HepG2 (cell line): ENCODE results near the gene GMEB2. TPM values are rescaled to one million over a fixed set of nuclear protein-coding genes. Genes with fewer than 3 reads are reported as not detected.

ENCODE experiments used
- ATAC-seq: fragments of 200-7000 bp; cut with Tn5 transposase; 3 replicates; pipeline ENCODE4 v1.9.1; 2020; ENCODE audit warnings: mild to moderate bottlenecking, moderate library complexity
- BruUV-seq: library from RNA; stranded (reverse); fragments of 400-500 nt; replicated peaks from 2 replicates; lab custom pipeline; 2021; lab: Mats Ljungman, UMichigan
- CTCF ChIA-PET: fragments of 300-600 bp; formaldehyde crosslinking; extraction: SDS; loops from one replicate; lab custom pipeline; 2021; ENCODE audit warnings: low total read pairs, inconsistent platforms, low intra/inter-chr PET ratio; lab: Yijun Ruan, JAX
- POLR2A ChIA-PET: fragments of 350-600 bp; sonication (Branson Sonifier 250); formaldehyde crosslinking; loops from one replicate; lab custom pipeline; 2020; ENCODE audit warnings: antibody characterized with exemption, inconsistent platforms; lab: Yijun Ruan, JAX
- DNase-seq: peaks from one replicate; pipeline ENCODE4 v3.0.0-alpha.2; 2015; ENCODE audit warnings: low spot score
- FAIRE-seq: peaks from 3 replicates; lab custom pipeline; 2011; peaks lifted over from hg19 to GRCh38; lab: Jason Lieb, UNC
- H2AFZ ChIP-seq: one replicate; pipeline ENCODE4 v1.6.1; 2011; ENCODE audit warnings: low read length, inconsistent platforms
- H3K27ac ChIP-seq: fragments of 300-600 bp; 3 replicates; pipeline ENCODE4 v1.8.0; 2011; ENCODE audit warnings: mixed run types, mild to moderate bottlenecking, mixed read lengths, low read length, inconsistent platforms; ENCODE audit not compliant: insufficient read depth; ENCODE audit errors: extremely low read length
- H3K27me3 ChIP-seq, 2 experiments: fragments of 200-600 bp in 1 of 2; 2 replicates in 1 of 2; 3 replicates in 1 of 2; pipeline versions ENCODE4 v1.6.0 to v1.8.0; 2011; ENCODE audit warnings: low read length in 2 of 2, mild to moderate bottlenecking in 2 of 2, moderate library complexity in 2 of 2, inconsistent platforms in 1 of 2; ENCODE audit not compliant: insufficient read depth in 2 of 2, control insufficient read depth in 1 of 2
- H3K36me3 ChIP-seq, 2 experiments: fragments of 200-600 bp in 1 of 2; replicated peaks in 1 of 2; 2 replicates in 1 of 2; 3 replicates in 1 of 2; pipeline versions ENCODE4 v1.5.1 to v1.8.0; 2011; ENCODE audit warnings: low read length in 2 of 2, inconsistent platforms in 1 of 2; ENCODE audit not compliant: insufficient read depth in 2 of 2, control insufficient read depth in 1 of 2
- H3K4me1 ChIP-seq: 2 replicates; pipeline ENCODE4 v1.5.1; 2012; ENCODE audit warnings: low read length, inconsistent platforms; ENCODE audit not compliant: insufficient read depth
- H3K4me2 ChIP-seq: 2 replicates; pipeline ENCODE4 v1.6.0; 2011; ENCODE audit warnings: low read depth, low read length, inconsistent platforms
- H3K4me3 ChIP-seq, 3 experiments: fragments of 200-600 bp in 1 of 3; sonication (generic), shearing (Covaris generic) in 1 of 3; replicated peaks in 1 of 3; 2 replicates each; pipeline ENCODE4 v1.5.1; 2011 to 2016; ENCODE audit warnings: low read length in 3 of 3, inconsistent platforms in 2 of 3, low read depth in 2 of 3, mild to moderate bottlenecking in 2 of 3, control low read depth in 1 of 3, mixed read lengths in 1 of 3; ENCODE audit not compliant: insufficient read depth in 1 of 3
- H3K79me2 ChIP-seq: one replicate; pipeline ENCODE4 v1.6.1; 2011; ENCODE audit warnings: low read length, inconsistent platforms; ENCODE audit not compliant: insufficient read depth
- H3K9ac ChIP-seq: 2 replicates; pipeline ENCODE4 v1.6.0; 2011; ENCODE audit warnings: mild to moderate bottlenecking, low read depth, low read length, inconsistent platforms; ENCODE audit not compliant: insufficient read depth
- H3K9me3 ChIP-seq: 2 replicates; pipeline ENCODE4 v1.5.1; 2012; ENCODE audit warnings: mild to moderate bottlenecking, low read length
- H4K20me1 ChIP-seq: 2 replicates; pipeline ENCODE4 v1.6.0; 2011; ENCODE audit warnings: inconsistent platforms, mild to moderate bottlenecking, low read length, moderate library complexity; ENCODE audit not compliant: insufficient read depth
- HNF4G ChIP-seq, 2 experiments: sonication (generic) in 1 of 2; formaldehyde crosslinking in 1 of 2; IDR thresholded peaks; 2 replicates each; pipeline versions ENCODE4 v1.4.0 to v1.6.1; 2011 to 2020; ENCODE audit warnings: borderline replicate concordance in 2 of 2, low read depth in 2 of 2, mild to moderate bottlenecking in 2 of 2, low read length in 1 of 2, missing genetic modification reagents in 1 of 2, moderate library complexity in 1 of 2
- KLF16 ChIP-seq, 2 experiments: sonication (generic) in 1 of 2; formaldehyde crosslinking in 1 of 2; IDR thresholded peaks; 2 replicates each; pipeline versions ENCODE4 v1.6.1 to v1.8.0; 2016 to 2023; ENCODE audit warnings: missing genetic modification reagents in 2 of 2, missing compliant biosample characterization in 1 of 2
- NFRKB ChIP-seq: fragments of 450-650 bp; IDR thresholded peaks from 2 replicates; pipeline ENCODE4 v1.6.1; 2017
- RARA ChIP-seq: IDR thresholded peaks from 2 replicates; pipeline ENCODE4 v1.6.1; 2016; ENCODE audit warnings: missing genetic modification reagents, missing compliant biosample characterization
- SP4 ChIP-seq: sonication (generic); formaldehyde crosslinking; IDR thresholded peaks from 2 replicates; pipeline ENCODE4 v1.8.1; 2023; ENCODE audit warnings: mild to moderate bottlenecking, missing genetic modification reagents
- TCF7L2 ChIP-seq: IDR thresholded peaks from 2 replicates; pipeline ENCODE4 v1.6.1; 2011; ENCODE audit warnings: mild to moderate bottlenecking, low read depth, low read length, moderate library complexity
- ZNF230 ChIP-seq: sonication (generic); formaldehyde crosslinking; IDR thresholded peaks from 2 replicates; pipeline ENCODE4 v1.4.0; 2020; ENCODE audit warnings: mild to moderate bottlenecking, missing genetic modification reagents
- ZNF430 ChIP-seq: sonication (generic); formaldehyde crosslinking; IDR thresholded peaks from 2 replicates; pipeline ENCODE4 v1.9.0; 2021; ENCODE audit warnings: mild to moderate bottlenecking, missing genetic modification reagents
- ZNF460 ChIP-seq: sonication (generic); formaldehyde crosslinking; IDR thresholded peaks from 2 replicates; pipeline ENCODE4 v1.5.1; 2020; ENCODE audit warnings: missing genetic modification reagents, mild to moderate bottlenecking, borderline replicate concordance
- ZNF598 ChIP-seq: sonication (generic); formaldehyde crosslinking; IDR thresholded peaks from 2 replicates; pipeline ENCODE4 v1.5.1; 2020; ENCODE audit warnings: mild to moderate bottlenecking, missing genetic modification reagents, borderline replicate concordance
- ZSCAN12 ChIP-seq: sonication (generic); formaldehyde crosslinking; IDR thresholded peaks from 2 replicates; pipeline ENCODE4 v1.9.0; 2021; ENCODE audit warnings: mild to moderate bottlenecking, missing genetic modification reagents
- WGBS: methylation state at CpG from one replicate; pipeline ENCODE4 v1.1.6; 2017; ENCODE audit warnings: low lambda C conversion rate; 5-methylcytosine and 5-hydroxymethylcytosine counted together
- in situ Hi-C: cut with HindIII; loops from 2 replicates; pipeline ENCODE4 v1.10.0; 2017; ENCODE audit warnings: low pct_unique_long_range_greater_than_20kb; ENCODE audit not compliant: extremely low pct_ligation_motif_present
- intact Hi-C: fragments of 100-400 bp; cut with micrococcal nuclease; formaldehyde crosslinking; loops from one replicate; pipeline ENCODE4 v1.10.0; 2022; ENCODE audit not compliant: unreplicated experiment
- polyA plus RNA-seq, 8 experiments: library from polyadenylated mRNA; depleted of rRNA in 3 of 8; stranded (reverse) in 7 of 8; unstranded in 1 of 8; fragments of >200 nt; fragmentation: Illumina TruSeq in 4 of 8; extraction: Trizol in 4 of 8; gene quantifications; 2 replicates each; pipeline versions ENCODE4 v1.2.1 to v1.2.3, GENCODE V29; 2011 to 2016; ENCODE audit warnings: low read depth in 4 of 8, missing spikeins in 1 of 8, mixed read lengths in 1 of 8; ENCODE audit not compliant: insufficient read depth in 1 of 8
- total RNA-seq, 5 experiments: library from RNA; depleted of rRNA; stranded (reverse); fragments of >200 nt; fragmentation: Illumina TruSeq; extraction: Trizol; gene quantifications; 2 replicates each; pipeline ENCODE4 v1.2.3, GENCODE V29; 2016; ENCODE audit warnings: low read depth in 1 of 5
- TF ChIP-seq, protein P1 (sequence below): sonication (generic); formaldehyde crosslinking; IDR thresholded peaks from 2 replicates; pipeline ENCODE4 v1.9.0; 2021; ENCODE audit warnings: missing genetic modification reagents, borderline replicate concordance
- TF ChIP-seq, protein P2 (sequence below): sonication (generic); formaldehyde crosslinking; IDR thresholded peaks from 2 replicates; pipeline ENCODE4 v1.8.0; 2022; ENCODE audit warnings: missing genetic modification reagents, mild to moderate bottlenecking, inconsistent platforms, borderline replicate concordance
- TF ChIP-seq, protein P3 (sequence below): sonication (generic); formaldehyde crosslinking; IDR thresholded peaks from 2 replicates; pipeline ENCODE4 v1.8.1; 2022; ENCODE audit warnings: mild to moderate bottlenecking, missing genetic modification reagents
- TF ChIP-seq, protein P4 (sequence below): sonication (generic); formaldehyde crosslinking; IDR thresholded peaks from 2 replicates; pipeline ENCODE4 v1.4.0; 2020; ENCODE audit warnings: mild to moderate bottlenecking, missing genetic modification reagents
- TF ChIP-seq, protein P5 (sequence below): sonication (generic); formaldehyde crosslinking; IDR thresholded peaks from 2 replicates; pipeline ENCODE4 v1.8.1; 2023; ENCODE audit warnings: mild to moderate bottlenecking, inconsistent platforms, moderate library complexity, missing genetic modification reagents, borderline replicate concordance
- TF ChIP-seq, protein P6 (sequence below): sonication (generic); formaldehyde crosslinking; IDR thresholded peaks from 2 replicates; pipeline ENCODE4 v1.5.1; 2020; ENCODE audit warnings: missing genetic modification reagents, mild to moderate bottlenecking, borderline replicate concordance

The GMEB2 gene
- total and polyA plus RNA-seq, 2 of the 13 experiments (the other 11 are each of a cell fraction or from before 2014, with no cell fraction given), result 10.6 to 12.4 TPM

DNA sequence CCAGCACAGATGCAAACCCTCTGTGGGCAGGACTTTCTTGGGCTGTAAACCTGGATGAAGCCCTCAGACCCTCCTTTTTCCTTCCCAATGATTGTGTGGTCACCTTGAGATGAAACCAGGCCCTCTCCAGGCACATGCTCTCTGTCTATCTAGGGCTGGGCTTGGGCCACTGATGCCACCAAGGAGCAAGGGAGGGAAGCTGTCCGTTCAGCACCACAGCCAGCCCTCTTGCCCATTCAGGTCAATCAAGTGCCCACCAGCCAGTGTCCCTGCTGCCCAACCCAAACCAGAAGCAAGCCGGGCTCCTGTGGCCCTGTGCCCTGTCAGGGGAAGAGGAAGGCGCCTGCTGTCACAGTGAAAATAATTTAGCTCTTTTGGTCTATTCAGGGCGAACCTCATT is 18.3 kb upstream of the GMEB2 start:
- DNase-seq (no peak), FAIRE-seq (no peak), ATAC-seq (no peak)
- H4K20me1 ChIP-seq, result no peaks in the 10 kb centered on the region
- intact Hi-C loops, result no loop called here
- H3K4me1 ChIP-seq, result peaks cover 15% of the 10 kb centered on the region
- in situ Hi-C loops, result no loop called here
- H3K9ac ChIP-seq, result no peak overlapping the region
- H3K9me3 ChIP-seq, result no peaks in the 10 kb centered on the region
- no peaks in the 10 kb centered on the region for H3K27me3 ChIP-seq
- TF ChIP-seq ZNF430, result no peak
- no peak for TF ChIP-seq KLF16 (CRISPR knock-in tag; IDR thresholded peaks at IDR 0.05)
- TF ChIP-seq ZNF460 (CRISPR knock-in tag), result no peak
- TF ChIP-seq SP4 (CRISPR knock-in tag), result no peak
- TF ChIP-seq ZNF598 (CRISPR knock-in tag), result no peak
- TF ChIP-seq, protein P1, sequence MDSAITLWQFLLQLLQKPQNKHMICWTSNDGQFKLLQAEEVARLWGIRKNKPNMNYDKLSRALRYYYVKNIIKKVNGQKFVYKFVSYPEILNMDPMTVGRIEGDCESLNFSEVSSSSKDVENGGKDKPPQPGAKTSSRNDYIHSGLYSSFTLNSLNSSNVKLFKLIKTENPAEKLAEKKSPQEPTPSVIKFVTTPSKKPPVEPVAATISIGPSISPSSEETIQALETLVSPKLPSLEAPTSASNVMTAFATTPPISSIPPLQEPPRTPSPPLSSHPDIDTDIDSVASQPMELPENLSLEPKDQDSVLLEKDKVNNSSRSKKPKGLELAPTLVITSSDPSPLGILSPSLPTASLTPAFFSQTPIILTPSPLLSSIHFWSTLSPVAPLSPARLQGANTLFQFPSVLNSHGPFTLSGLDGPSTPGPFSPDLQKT, result no peak
- TF ChIP-seq, protein P2, sequence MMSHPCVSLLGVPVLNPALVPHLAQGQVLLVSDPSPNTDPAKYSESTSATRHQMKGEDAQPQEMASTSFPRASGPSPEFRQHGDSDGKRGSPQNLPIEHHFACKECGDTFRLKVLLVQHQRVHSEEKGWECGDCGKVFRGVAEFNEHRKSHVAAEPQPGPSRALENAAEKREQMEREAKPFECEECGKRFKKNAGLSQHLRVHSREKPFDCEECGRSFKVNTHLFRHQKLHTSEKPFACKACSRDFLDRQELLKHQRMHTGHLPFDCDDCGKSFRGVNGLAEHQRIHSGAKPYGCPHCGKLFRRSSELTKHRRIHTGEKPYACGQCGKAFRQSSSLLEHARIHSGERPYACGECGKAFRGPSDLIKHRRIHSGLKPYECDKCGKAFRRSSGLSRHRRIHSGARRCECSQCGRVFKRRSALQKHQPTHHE (CRISPR knock-in tag), result no peak
- no peak for TF ChIP-seq HNF4G (IDR thresholded peaks at IDR 0.05; ENCODE audit: borderline replicate concordance, low read depth, low read length)
- TF ChIP-seq HNF4G (CRISPR knock-in tag; IDR thresholded peaks at IDR 0.05; ENCODE audit: borderline replicate concordance, low read depth), result no peak
- TF ChIP-seq ZNF230 (CRISPR knock-in tag), result no peak
- TF ChIP-seq NFRKB, result no peak
- TF ChIP-seq, protein P3, sequence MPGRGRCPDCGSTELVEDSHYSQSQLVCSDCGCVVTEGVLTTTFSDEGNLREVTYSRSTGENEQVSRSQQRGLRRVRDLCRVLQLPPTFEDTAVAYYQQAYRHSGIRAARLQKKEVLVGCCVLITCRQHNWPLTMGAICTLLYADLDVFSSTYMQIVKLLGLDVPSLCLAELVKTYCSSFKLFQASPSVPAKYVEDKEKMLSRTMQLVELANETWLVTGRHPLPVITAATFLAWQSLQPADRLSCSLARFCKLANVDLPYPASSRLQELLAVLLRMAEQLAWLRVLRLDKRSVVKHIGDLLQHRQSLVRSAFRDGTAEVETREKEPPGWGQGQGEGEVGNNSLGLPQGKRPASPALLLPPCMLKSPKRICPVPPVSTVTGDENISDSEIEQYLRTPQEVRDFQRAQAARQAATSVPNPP, result no peak
- no peak for TF ChIP-seq TCF7L2
- TF ChIP-seq RARA, result no peak
- no peak for TF ChIP-seq ZSCAN12
- TF ChIP-seq, protein P4, sequence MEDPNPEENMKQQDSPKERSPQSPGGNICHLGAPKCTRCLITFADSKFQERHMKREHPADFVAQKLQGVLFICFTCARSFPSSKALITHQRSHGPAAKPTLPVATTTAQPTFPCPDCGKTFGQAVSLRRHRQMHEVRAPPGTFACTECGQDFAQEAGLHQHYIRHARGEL (CRISPR knock-in tag), result no peak
- TF ChIP-seq, protein P5, sequence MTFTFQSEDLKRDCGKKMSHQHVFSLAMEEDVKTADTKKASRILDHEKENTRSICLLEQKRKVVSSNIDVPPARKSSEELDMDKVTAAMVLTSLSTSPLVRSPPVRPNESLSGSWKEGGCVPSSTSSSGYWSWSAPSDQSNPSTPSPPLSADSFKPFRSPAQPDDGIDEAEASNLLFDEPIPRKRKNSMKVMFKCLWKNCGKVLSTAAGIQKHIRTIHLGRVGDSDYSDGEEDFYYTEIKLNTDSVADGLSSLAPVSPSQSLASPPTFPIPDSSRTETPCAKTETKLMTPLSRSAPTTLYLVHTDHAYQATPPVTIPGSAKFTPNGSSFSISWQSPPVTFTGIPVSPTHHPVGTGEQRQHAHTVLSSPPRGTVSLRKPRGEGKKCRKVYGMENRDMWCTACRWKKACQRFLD (CRISPR knock-in tag), result no peak
- TF ChIP-seq, protein P6, sequence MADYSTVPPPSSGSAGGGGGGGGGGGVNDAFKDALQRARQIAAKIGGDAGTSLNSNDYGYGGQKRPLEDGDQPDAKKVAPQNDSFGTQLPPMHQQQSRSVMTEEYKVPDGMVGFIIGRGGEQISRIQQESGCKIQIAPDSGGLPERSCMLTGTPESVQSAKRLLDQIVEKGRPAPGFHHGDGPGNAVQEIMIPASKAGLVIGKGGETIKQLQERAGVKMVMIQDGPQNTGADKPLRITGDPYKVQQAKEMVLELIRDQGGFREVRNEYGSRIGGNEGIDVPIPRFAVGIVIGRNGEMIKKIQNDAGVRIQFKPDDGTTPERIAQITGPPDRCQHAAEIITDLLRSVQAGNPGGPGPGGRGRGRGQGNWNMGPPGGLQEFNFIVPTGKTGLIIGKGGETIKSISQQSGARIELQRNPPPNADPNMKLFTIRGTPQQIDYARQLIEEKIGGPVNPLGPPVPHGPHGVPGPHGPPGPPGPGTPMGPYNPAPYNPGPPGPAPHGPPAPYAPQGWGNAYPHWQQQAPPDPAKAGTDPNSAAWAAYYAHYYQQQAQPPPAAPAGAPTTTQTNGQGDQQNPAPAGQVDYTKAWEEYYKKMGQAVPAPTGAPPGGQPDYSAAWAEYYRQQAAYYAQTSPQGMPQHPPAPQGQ (CRISPR knock-in tag), result no peak
- ChIA-PET POLR2A (no interaction called here), CTCF (no interaction called here)
- no peak overlapping the region for H2AFZ ChIP-seq
- H3K36me3 ChIP-seq, result peaks cover 3 to 4% of the 10 kb centered on the region in 2 experiments; a peak in 4 of 5 replicates
- no peak overlapping the region for H3K27ac ChIP-seq
- no peaks in the 10 kb centered on the region for H3K79me2 ChIP-seq
- BruUV-seq, result no TSS peak
- 57% methylated on average over 4 of the region's 4 CpGs for WGBS
- H3K4me2 ChIP-seq, result no peak overlapping the region
- H3K4me3 ChIP-seq, result no peak overlapping the region
